ENCODE measurements around the gene FZD7.

DNA sequence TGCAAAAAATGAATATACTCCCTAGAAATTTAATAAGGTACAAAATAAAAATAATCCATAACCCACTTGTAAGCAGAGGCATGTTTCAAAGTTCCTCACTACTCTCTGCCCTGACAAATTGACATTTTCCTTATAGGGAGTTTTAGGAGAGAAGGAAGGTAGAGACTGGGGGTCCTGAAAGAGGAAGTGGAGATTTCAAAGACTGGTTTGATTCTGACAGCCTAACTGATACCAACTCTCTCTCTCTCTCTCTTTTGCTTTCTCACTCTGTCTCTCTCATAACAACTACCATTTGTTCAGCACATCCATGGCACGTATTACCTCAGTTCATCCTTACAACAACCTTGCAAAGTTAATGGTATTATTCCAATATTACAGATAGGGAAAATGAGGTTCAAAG is 18.6 kb downstream of the FZD7 start:
- TF ChIP-seq, protein P1, sequence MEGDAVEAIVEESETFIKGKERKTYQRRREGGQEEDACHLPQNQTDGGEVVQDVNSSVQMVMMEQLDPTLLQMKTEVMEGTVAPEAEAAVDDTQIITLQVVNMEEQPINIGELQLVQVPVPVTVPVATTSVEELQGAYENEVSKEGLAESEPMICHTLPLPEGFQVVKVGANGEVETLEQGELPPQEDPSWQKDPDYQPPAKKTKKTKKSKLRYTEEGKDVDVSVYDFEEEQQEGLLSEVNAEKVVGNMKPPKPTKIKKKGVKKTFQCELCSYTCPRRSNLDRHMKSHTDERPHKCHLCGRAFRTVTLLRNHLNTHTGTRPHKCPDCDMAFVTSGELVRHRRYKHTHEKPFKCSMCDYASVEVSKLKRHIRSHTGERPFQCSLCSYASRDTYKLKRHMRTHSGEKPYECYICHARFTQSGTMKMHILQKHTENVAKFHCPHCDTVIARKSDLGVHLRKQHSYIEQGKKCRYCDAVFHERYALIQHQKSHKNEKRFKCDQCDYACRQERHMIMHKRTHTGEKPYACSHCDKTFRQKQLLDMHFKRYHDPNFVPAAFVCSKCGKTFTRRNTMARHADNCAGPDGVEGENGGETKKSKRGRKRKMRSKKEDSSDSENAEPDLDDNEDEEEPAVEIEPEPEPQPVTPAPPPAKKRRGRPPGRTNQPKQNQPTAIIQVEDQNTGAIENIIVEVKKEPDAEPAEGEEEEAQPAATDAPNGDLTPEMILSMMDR (IDR thresholded peaks at IDR 0.05; ENCODE audit: borderline replicate concordance, extremely low read depth, low read length, poor library complexity, severe bottlenecking): no peak
- no peak for TF ChIP-seq EZH2 (IDR thresholded peaks at IDR 0.05; ENCODE audit: borderline replicate concordance, low read depth, low read length, severe bottlenecking)
